Peyer's patch (tissue), 4 donors: ENCODE results near the gene EFNA2. TPM values are rescaled to one million over a fixed set of nuclear protein-coding genes. Genes with fewer than 3 reads are reported as not detected.

Experiments used
- DNase-seq, 3 donors: peaks; one replicate each; pipeline ENCODE4 v3.0.0-alpha.2; 2017 to 2019
- H3K27ac ChIP-seq, 4 donors: fragments of 200-600 bp; sonication (generic); one replicate each; pipeline ENCODE4 v1.5.1; 2016 to 2019
- H3K27me3 ChIP-seq, 2 donors: fragments of 200-600 bp; sonication (generic); one replicate each; pipeline ENCODE4 v1.5.1; 2019
- H3K36me3 ChIP-seq, 3 donors: fragments of 200-600 bp; sonication (generic); one replicate each; pipeline ENCODE4 v1.5.1; 2016 to 2019
- H3K4me1 ChIP-seq, 4 donors: fragments of 200-600 bp; sonication (generic); one replicate each; pipeline ENCODE4 v1.5.1; 2016 to 2019
- H3K4me3 ChIP-seq, 4 donors: fragments of 200-600 bp; sonication (generic); 1 replicate in 3 of 4; 2 replicates in 1 of 4; pipeline ENCODE4 v1.5.1; 2016 to 2019; ENCODE audit warnings: mild to moderate bottlenecking in 1 of 4
- H3K9me3 ChIP-seq, 4 donors: fragments of 200-600 bp; sonication (generic); one replicate each; pipeline ENCODE4 v1.5.1; 2016 to 2019; ENCODE audit warnings: mild to moderate bottlenecking in 1 of 4
- POLR2A ChIP-seq, 2 donors: fragments of 450-650 bp; IDR thresholded peaks; one replicate each; pipeline ENCODE4 v1.5.1; 2017; ENCODE audit warnings: antibody characterized with exemption in 2 of 2, mild to moderate bottlenecking in 2 of 2, moderate library complexity in 2 of 2
- total RNA-seq, 4 donors: library from RNA; depleted of rRNA; stranded (reverse); fragments of >200 nt; gene quantifications; one replicate each; pipeline ENCODE4 v1.1.0, GENCODE V29; 2016
- TF ChIP-seq, protein P1 (sequence below), 6 experiments: fragments of 450-650 bp in 4 of 6; fragments of 200-600 bp in 2 of 6; sonication (generic) in 1 of 6; IDR thresholded peaks; one replicate each; pipeline ENCODE4 v1.5.1; 2017 to 2019; ENCODE audit warnings: antibody characterized with exemption in 6 of 6, mild to moderate bottlenecking in 3 of 6, moderate library complexity in 1 of 6

Gene EFNA2
- total RNA-seq, 4 donors from 2014 or later = 21.5 to 34.1 (median 32.3) TPM

DNA sequence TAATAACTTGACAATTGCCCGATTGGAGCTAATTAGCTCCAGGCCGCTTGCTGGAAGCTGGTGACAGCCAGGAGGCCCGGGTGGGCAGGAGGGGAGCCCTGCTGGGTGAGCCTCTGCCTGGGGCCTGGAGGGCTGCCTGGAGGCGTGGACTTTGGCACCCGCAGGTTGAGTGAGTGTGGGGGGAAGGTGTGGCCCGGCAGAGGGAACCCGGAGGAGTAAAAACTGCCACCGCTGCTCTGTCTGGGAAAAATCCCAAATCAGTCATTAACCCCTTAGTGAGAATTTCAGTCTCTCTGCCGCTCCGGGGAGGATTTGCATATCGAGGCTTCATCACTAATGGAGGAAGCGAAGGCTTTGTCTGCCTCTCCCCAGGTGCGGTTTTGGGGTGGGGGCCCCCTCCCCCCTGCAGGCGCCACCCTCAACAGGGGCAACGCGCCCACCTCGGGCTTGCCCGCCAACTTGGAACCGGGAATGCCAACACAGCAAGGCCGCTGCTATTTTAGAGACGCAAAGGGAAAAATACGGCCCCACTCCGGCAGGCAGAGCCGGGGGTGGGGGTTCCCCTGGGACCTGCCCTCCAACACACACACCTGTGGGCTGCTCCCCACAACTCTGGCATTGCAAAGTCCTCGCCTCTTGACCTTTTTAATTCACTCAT lies 6.2 kb downstream of the EFNA2 start:
- Histone ChIP-seq H3K4me1 (peaks cover 3 to 60% (median 10%) of the 10 kb centered on the region in 4 donors), H3K9me3 (no peaks in the 10 kb centered on the region), H3K27me3 (peaks cover 0 to 12% of the 10 kb centered on the region in 2 donors), H3K36me3 (peaks cover 0 to 16% (median 0%) of the 10 kb centered on the region in 3 donors), H3K27ac (peak overlapping the region in 3 of 4 donors; percentile 50 to 81 (median 59)), H3K4me3 (peak overlapping the region in 3 of 4 donors; percentile 23 to 44 (median 32))
- no peak for TF ChIP-seq POLR2A (IDR thresholded peaks at IDR 0.05)
- TF ChIP-seq, protein P1, sequence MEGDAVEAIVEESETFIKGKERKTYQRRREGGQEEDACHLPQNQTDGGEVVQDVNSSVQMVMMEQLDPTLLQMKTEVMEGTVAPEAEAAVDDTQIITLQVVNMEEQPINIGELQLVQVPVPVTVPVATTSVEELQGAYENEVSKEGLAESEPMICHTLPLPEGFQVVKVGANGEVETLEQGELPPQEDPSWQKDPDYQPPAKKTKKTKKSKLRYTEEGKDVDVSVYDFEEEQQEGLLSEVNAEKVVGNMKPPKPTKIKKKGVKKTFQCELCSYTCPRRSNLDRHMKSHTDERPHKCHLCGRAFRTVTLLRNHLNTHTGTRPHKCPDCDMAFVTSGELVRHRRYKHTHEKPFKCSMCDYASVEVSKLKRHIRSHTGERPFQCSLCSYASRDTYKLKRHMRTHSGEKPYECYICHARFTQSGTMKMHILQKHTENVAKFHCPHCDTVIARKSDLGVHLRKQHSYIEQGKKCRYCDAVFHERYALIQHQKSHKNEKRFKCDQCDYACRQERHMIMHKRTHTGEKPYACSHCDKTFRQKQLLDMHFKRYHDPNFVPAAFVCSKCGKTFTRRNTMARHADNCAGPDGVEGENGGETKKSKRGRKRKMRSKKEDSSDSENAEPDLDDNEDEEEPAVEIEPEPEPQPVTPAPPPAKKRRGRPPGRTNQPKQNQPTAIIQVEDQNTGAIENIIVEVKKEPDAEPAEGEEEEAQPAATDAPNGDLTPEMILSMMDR (IDR thresholded peaks at IDR 0.05) = no peak
- peak in 1 of 3 donors; percentile 75 for DNase-seq

DNA sequence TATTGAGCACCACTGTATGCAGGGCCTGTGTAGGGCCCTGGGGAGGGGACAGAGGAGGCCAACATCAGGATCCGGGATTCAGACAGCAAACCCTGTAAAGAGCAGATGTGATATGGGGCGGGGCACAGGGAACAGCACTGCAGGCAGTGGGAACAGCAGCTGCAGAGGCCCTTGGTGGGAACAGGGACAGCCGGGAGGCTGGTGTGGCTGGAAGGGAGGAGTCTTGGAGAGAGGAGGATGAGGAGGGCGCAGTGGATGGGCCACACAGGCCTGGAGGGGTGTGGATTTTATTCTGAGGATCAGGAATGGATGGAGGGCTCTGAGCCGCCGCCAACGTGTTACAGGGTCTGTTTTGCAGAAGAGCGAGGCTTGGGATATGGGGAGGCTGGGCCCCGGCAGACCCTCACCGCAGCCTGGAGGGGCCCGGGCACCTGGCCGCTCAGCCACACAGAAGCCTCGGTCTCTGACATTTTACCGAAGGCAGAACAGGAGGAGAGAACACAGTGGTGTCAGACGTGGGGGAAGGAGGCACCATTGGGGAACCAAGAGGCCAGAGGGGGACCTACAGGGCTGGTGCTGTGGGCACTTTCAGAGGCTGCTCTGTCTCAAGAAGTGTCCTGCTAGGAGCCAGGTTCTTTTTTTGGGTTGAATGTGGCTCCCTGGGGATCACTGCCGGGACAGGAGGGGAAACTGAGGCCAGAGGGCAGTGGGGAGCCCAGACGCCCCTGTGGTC lies 6.9 kb downstream of the EFNA2 start:
- Histone ChIP-seq H3K36me3 (peaks cover 0 to 17% (median 0%) of the 10 kb centered on the region in 3 donors), H3K27me3 (peaks cover 0 to 10% of the 10 kb centered on the region in 2 donors), H3K4me1 (peaks cover 3 to 53% (median 10%) of the 10 kb centered on the region in 4 donors), H3K9me3 (no peaks in the 10 kb centered on the region), H3K27ac (peak overlapping the region in 3 of 4 donors; percentile 50 to 81 (median 59)), H3K4me3 (peak overlapping the region in 1 of 4 donors; percentile 44)
- no peak for TF ChIP-seq POLR2A (IDR thresholded peaks at IDR 0.05)
- TF ChIP-seq, protein P1 (IDR thresholded peaks at IDR 0.05) = no peak
- DNase-seq = no peak

DNA sequence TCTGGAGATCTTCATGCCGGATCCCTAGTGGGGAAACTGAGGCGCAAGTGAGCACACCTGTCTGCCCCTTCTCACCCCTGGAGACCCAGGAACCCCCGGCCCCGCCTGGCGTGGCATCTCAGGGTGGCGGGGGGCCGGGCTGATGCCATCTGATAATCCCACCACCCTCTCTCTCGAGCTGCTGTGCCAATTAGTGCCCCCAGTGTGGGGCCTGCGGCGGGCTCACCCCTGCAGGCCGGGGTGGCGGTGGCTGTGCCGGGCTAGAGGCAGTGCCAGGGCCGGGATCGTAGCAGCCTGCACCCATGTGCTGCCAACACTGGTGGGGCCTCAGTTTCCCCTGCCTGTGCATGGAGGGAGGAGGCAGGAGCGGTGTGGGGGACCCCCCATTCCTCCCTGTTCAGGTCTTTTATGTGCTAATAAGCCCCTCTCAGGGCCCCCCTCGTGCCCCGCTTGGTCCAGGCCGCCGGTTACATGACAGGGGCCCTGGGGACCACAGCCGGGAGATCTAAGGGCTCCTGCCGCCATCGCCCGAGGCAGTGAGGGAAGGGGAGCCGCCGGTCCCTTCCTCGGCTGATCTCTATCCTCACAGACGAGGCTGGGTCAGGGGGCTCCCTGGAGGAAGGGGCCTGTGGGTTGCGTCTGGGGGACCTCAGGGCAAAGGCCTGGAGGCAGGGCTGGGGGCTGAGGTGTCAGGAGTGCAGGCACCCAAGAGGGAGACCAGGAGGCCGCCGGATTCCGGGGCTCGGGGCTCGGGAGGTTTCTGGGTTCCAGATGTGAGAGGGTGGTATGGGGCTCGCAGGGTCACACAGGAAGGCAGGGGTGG lies 8.3 kb downstream of the EFNA2 start:
- TF ChIP-seq, protein P1 (IDR thresholded peaks at IDR 0.05) = no peak
- TF ChIP-seq POLR2A (IDR thresholded peaks at IDR 0.05) = no peak
- Histone ChIP-seq H3K27ac (no peak overlapping the region), H3K36me3 (peaks cover 0 to 17% (median 0%) of the 10 kb centered on the region in 3 donors), H3K9me3 (no peaks in the 10 kb centered on the region), H3K27me3 (peaks cover 0 to 10% of the 10 kb centered on the region in 2 donors), H3K4me3 (no peak overlapping the region), H3K4me1 (peaks cover 3 to 47% (median 10%) of the 10 kb centered on the region in 4 donors)
- no peak for DNase-seq

DNA sequence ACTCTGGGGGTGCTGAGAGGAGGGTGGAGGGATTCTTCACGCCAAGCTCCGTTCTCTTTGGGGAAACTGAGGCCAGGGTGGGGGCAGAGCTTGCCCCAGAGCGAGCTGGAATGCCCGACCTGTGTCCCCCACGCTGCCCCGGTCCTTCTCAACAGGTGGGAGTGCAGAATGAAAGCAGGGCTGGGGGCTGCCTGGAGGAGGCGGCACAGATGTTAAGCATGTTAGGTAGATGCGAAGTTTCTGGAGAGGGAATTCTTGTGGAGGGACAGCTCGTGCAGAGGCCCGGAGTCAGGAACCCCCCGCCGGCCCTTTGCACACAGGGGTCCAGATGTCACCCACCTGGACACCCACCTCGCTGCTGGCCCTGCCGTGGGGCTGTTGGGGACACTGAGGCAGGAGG lies 9.0 kb downstream of the EFNA2 start:
- TF ChIP-seq POLR2A (IDR thresholded peaks at IDR 0.05) = no peak
- TF ChIP-seq, protein P1 (IDR thresholded peaks at IDR 0.05) = no peak
- no peak overlapping the region for H3K27ac ChIP-seq
- no peak overlapping the region for H3K4me3 ChIP-seq
- peaks cover 0 to 17% (median 0%) of the 10 kb centered on the region in 3 donors for H3K36me3 ChIP-seq
- no peaks in the 10 kb centered on the region for H3K9me3 ChIP-seq
- peaks cover 0 to 10% of the 10 kb centered on the region in 2 donors for H3K27me3 ChIP-seq
- H3K4me1 ChIP-seq = peaks cover 3 to 43% (median 10%) of the 10 kb centered on the region in 4 donors
- no peak for DNase-seq
